Measurements from ENCODE around the gene LTK.

Gene LTK

GRCh38 chr15:41513506-41514227 is at the start of gene LTK:
Gene LTK (minus strand): TSS chr15:41513827. CDS start chr15:41513709, 118 bp downstream.
- DNase-seq (ENCODE audit: low spot score), result no peak

DNA sequence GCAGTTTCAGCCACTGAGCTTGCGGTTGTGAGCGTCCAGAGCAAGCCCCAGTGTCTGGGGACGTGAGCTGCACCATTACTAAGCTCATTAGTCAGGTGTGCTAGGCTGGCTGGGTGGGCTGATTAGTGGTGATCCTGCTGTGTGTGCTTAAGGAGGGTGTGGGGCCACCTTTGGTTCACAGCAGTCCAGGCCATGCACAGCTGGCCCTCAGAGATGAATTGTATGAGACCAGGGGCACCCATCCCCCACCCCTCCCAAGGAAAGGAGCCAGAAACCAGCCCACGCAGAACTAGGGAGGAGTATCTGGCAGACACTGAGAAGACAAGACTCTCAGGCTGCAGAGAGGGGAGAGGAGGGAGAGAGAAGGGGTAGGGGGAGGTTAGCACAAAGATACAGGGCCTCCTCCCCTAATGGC is 49.2 kb upstream of the LTK start:
- DNase-seq (ENCODE audit: low spot score), result no peak

DNA sequence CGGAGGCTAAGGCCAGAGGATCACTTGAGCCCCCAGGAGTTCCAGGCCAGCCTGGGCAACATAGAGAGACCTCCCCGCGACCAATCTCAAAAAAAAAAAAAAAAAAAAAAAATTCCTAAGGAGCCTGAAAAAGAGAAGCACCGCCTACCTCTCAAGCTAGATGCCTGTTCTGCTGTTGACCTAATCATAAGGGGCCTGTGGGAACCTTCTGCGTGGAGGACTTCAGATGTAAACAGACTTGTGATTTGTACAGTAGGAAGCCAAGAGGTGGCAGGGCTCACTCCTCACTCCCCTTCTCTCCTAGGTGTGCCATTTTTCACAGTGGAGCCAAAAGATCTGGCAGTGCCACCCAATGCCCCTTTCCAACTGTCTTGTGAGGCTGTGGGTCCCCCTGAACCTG is 48.6 kb upstream of the LTK start:
- no peak for DNase-seq (ENCODE audit: low spot score)

GRCh38 chr15:41561777-41562145 is 48.1 kb upstream of the LTK start:
- DNase-seq (ENCODE audit: low spot score), result no peak

DNA sequence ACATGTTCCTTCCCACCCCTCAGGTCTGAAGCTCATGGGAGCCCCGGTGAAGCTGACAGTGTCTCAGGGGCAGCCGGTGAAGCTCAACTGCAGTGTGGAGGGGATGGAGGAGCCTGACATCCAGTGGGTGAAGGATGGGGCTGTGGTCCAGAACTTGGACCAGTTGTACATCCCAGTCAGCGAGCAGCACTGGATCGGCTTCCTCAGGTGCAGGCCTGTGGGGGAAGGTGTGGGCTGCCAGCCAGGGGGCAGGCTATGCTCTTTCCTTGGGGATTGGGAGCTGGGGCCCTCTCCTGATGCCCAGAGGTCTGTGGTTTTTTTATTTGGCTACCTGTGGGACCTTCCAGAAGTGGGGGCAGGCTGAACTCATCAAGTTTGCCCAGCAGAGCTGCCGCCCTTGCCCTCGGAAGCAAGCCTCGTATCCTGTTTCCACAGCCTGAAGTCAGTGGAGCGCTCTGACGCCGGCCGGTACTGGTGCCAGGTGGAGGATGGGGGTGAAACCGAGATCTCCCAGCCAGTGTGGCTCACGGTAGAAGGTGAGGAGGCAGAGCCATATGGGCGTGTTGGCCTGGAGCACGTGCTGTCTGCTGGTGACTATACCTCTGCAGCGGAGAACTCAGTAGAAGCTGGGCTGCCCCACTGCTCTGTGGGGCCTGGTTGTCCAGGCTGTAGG is 47.6 kb upstream of the LTK start:
- no peak for DNase-seq (ENCODE audit: low spot score)

- no peak for DNase-seq (ENCODE audit: low spot score)
Observed at GRCh38 chr15:41560572-41560874, 46.9 kb upstream of the LTK start.

DNA sequence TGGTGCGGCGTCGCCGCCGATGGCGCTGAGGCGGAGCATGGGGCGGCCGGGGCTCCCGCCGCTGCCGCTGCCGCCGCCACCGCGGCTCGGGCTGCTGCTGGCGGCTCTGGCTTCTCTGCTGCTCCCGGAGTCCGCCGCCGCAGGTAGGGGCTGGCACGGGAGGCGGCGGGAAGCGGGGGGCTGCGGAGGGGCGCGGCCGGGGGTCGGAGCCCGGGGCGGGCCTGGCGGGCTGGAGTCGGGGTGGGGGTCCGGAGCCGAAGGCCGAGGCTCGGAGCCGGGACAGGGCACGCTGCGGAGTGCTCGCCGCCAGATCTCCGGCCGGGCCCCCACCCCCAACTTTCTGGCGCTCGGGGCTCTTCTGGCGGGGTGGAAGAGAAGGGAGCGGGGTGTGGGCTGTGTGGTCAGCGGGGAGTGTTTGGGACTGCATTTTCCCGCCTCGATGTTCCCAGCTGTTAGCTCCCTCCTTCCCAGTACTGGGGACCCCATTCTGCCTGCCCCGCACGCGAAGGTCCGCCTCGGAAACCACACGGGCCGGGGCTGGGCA is 45.7 kb upstream of the LTK start:
- peak; percentile 52 for DNase-seq (ENCODE audit: low spot score)

GRCh38 chr15:41558400-41559238 is 45.0 kb upstream of the LTK start, which contains the start of gene TYRO3:
Gene TYRO3 (plus strand): TSS chr15:41559212. CDS start chr15:41559258, 46 bp downstream.
- peak; percentile 68 for DNase-seq (ENCODE audit: low spot score)

GRCh38 chr15:41557673-41558399 is 44.2 kb upstream of the LTK start:
- peak; percentile 82 for DNase-seq (ENCODE audit: low spot score)

GRCh38 chr15:41556677-41557076 is 43.0 kb upstream of the LTK start:
- DNase-seq (ENCODE audit: low spot score), result no peak

- no peak for DNase-seq (ENCODE audit: low spot score)
Observed at GRCh38 chr15:41554915-41555314, 41.3 kb upstream of the LTK start.

DNA sequence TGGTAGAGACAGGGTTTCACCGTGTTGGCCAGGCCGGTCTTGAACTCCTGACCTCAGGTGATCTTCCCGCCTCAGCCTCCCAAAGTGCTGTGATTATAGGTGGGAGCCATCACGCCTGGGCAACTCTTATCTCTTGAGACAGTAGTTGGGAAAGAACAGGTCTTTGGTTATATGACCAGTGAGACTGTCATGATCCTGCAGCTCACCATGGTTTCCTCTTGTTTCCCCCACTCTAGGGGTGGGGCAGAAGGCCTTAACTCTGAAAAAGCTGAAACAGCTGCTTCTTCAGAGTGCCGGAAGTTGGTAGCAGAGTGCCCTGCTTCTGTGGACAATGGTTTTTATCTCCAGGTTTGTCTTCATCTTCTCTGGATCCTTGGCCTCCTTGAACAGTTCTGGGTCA is 40.7 kb upstream of the LTK start:
- no peak for DNase-seq (ENCODE audit: low spot score)

DNA sequence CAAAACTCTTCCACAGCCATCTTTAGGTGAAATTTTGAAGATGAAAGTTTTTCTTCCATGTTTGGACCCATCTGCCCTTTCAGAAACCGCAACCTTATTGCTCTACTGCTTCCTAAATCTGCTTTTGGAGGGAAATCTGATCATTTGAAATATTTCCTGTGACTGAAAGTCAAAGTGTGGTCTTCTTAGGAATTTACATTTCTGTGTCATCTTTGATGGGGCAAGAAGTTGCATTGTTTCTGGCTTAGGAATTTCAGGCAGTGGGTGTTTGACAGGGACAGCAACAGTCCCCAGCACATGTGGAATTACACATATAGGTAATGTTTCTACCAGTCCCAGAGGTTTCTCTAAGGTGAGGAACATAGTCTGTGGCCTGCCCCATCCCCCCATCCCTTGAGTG is 40.1 kb upstream of the LTK start:
- no peak for DNase-seq (ENCODE audit: low spot score)

DNA sequence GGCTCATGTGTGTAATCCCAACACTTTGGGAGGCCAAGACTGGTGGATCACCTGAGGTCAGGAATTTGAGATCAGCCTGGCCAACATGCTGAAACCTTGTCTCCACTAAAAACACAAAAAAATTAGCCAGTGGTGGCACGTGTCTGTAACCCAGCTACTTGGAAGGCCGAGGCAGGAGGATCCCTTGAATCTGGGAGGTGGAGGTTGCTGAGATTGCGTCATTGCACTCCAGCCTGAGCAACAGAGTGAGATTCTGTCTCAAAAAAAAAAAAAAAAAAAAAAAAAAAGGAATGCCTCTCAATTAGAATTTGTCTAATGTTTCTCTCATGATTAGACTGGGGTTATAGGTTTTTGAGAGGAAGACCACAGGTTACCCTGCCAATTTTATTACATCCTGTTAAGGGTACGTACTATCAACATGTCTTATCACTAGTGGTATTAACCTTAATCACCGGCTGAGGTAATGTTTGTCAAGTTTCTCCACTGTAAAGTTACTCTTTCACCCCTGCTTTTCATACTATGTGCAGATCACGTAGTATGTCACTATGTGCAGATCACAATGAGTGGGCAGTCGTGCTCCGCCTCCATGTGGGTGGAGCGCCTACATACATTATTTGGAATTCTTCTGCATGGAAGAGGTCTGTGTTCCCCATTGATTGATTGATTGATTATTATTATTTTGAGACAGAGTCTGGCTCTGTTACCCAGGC is 36.6 kb upstream of the LTK start:
- DNase-seq (ENCODE audit: low spot score), result no peak

DNA sequence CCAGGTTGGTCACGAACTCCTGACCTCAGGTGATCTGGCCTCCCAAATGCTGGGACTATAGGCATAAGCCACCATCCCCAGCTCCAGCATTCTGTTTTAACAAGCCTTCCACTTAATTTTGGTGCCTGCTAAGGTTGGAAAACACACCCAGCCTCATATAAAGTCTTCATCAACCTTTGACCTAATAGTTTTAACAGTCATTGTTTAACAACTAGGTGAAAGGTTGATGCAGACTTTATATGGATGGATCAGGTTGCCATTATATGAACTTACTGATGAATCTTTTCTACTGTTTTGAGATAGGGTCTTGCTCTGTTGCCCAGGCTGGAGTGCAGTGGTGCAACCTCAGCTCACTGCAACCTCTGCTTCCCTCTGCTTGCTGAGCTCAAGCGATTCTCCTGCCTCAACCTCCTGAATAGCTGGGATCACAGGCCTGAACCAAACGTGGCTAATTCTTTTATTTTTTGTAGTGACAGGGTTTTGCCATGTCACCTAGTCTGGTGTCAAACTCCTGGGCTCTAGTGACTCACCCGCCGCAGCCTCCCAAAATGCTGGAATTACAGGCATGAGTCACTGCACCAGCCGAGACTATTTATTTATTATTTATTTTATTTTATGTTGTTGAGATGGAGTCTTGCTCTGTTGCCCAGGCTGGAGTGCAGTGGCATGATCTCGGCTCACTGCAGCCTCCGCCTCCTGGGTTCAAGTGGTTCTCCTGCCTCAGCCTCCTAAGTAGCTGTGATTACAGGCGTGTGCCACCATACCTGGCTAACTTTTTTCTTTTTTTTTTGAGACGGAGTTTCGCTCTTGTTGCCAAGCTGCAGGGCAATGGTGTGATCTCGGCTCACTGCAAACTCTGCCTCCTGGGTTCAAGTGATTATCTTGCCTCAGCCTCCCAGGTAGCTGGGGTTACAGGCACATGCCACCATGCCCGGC is 33.5 kb upstream of the LTK start:
- DNase-seq (ENCODE audit: low spot score), result no peak

GRCh38 chr15:41545218-41545617 is 31.6 kb upstream of the LTK start:
- no peak for DNase-seq (ENCODE audit: low spot score)

GRCh38 chr15:41544650-41545015 is 31.0 kb upstream of the LTK start:
- no peak for DNase-seq (ENCODE audit: low spot score)

GRCh38 chr15:41543521-41543870 is 29.9 kb upstream of the LTK start:
- no peak for DNase-seq (ENCODE audit: low spot score)

DNA sequence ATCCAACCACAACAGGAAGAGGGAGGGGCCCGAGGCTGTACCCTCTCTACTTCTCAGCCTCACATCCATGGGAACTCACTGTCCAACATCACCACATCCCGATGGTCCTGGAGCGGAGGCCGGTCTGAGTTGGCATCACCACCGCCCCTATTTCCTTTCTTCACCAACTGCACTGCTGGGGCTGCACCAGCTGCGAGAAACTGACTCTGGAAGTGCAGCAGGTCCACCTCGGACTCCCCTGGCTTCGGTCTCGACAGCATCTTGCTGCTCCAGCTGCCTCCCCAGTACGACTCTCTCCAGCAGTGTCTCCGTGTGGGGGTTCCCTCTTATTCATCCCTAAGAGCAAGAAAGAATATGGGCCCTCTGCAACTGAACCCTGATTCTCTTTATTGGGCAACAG is 23.2 kb upstream of the LTK start:
- no peak for DNase-seq (ENCODE audit: low spot score)

GRCh38 chr15:41535544-41535943 is 21.9 kb upstream of the LTK start:
- no peak for DNase-seq (ENCODE audit: low spot score)
